DND-41 (cell line): ENCODE data around the gene GPS2.

Source experiments
- ATAC-seq: fragments of 200-7000 bp; cut with Tn5 transposase; 3 replicates; pipeline ENCODE4 v1.9.1; 2021; ENCODE audit warnings: low read depth; ENCODE audit not compliant: insufficient read depth
- DNase-seq: peaks from one replicate; pipeline ENCODE4 v3.0.0-alpha.2; 2020
- H2AFZ ChIP-seq: 2 replicates; pipeline ENCODE4 v1.6.0; 2012; ENCODE audit warnings: low read depth, low read length
- H3K27ac ChIP-seq: 2 replicates; pipeline ENCODE4 v1.5.1; 2012; ENCODE audit warnings: low read length, inconsistent platforms
- H3K27me3 ChIP-seq: fragments of 200-600 bp; sonication (generic); 2 replicates; pipeline ENCODE4 v1.6.0; 2012; ENCODE audit warnings: low read length, mild to moderate bottlenecking, inconsistent platforms; ENCODE audit not compliant: insufficient read depth, poor library complexity
- H3K36me3 ChIP-seq: 2 replicates; pipeline ENCODE4 v1.5.1; 2012; ENCODE audit warnings: low read length, inconsistent platforms; ENCODE audit not compliant: insufficient read depth
- H3K4me1 ChIP-seq: 2 replicates; pipeline ENCODE4 v1.5.1; 2012; ENCODE audit warnings: mild to moderate bottlenecking, low read length; ENCODE audit not compliant: insufficient read depth
- H3K4me2 ChIP-seq: 2 replicates; pipeline ENCODE4 v1.6.0; 2012; ENCODE audit warnings: mild to moderate bottlenecking, moderate library complexity, low read length, inconsistent platforms; ENCODE audit not compliant: insufficient read depth
- H3K4me3 ChIP-seq, 2 experiments: fragments of 200-600 bp in 1 of 2; shearing (Covaris generic) in 1 of 2; 2 replicates each; pipeline ENCODE4 v1.5.1; 2012 to 2016; ENCODE audit warnings: inconsistent platforms in 2 of 2, low read length in 2 of 2, mild to moderate bottlenecking in 2 of 2, low read depth in 1 of 2, moderate library complexity in 1 of 2
- H3K79me2 ChIP-seq: 2 replicates; pipeline ENCODE4 v1.6.0; 2012; ENCODE audit warnings: low read length, inconsistent platforms; ENCODE audit not compliant: insufficient read depth
- H3K9ac ChIP-seq: 2 replicates; pipeline ENCODE4 v1.6.0; 2012; ENCODE audit warnings: low read depth, mild to moderate bottlenecking, inconsistent platforms, low read length, moderate library complexity
- H3K9me3 ChIP-seq: 2 replicates; pipeline ENCODE4 v1.5.1; 2012; ENCODE audit warnings: low read length, moderate library complexity, mild to moderate bottlenecking, inconsistent platforms; ENCODE audit not compliant: insufficient read depth, severe bottlenecking
- H4K20me1 ChIP-seq: 2 replicates; pipeline ENCODE4 v1.6.0; 2012; ENCODE audit warnings: low read length; ENCODE audit not compliant: insufficient read depth
- EZH2 ChIP-seq: IDR thresholded peaks from 3 replicates; pipeline ENCODE4 v1.6.1; 2012; ENCODE audit warnings: borderline replicate concordance, low read depth, mild to moderate bottlenecking, moderate library complexity, low read length, inconsistent platforms; ENCODE audit not compliant: severe bottlenecking
- TF ChIP-seq, protein P1 (sequence below): IDR thresholded peaks from 2 replicates; pipeline ENCODE4 v1.5.1; 2012; ENCODE audit warnings: borderline replicate concordance, low read length, moderate library complexity, mild to moderate bottlenecking; ENCODE audit not compliant: poor library complexity, severe bottlenecking; ENCODE audit errors: extremely low read depth

The GPS2 gene

DNA sequence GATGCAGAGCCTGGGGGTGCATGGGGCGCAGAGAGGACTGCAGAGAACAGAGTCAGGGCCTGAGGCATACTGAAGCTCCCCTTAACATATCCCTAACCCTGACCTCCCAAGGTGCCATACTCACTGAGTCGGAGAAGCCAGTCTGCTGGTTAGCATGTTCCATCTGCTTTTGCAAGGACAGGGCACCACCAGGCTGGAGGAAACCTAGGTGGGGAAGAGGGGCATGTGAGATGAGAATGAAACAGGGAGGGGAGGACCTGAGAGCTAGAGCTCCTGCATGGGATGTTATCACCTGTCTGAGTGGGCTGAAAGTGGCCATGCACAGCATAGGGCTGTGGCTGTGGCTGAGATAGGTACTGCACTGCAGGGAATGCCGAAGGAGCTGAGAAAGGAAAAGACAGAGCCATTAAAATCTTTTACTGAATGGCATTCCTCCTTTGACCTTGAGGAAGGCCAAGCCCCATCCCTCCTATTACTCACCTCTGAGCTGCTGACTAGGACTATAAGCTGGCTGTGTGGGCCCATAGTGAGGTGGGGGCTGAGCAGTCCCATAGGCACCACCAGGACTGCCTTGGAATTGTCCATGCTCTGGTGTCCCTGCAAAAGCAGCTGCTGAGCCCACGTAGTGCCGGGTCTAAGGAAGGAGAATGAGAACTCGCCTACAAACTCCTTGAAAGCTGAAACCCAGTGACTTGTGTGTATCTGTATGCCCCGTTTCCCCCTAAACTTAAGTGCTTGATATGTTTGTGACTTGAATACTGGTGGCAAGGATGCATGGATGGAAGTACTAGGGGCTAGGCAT is 1.9 kb downstream of the GPS2 start:
- peaks cover 61% of the 10 kb centered on the region for H4K20me1 ChIP-seq
- peak overlapping the region in 1 of 2 experiments; percentile 88; a peak in 2 of 4 replicates for H3K4me3 ChIP-seq
- H2AFZ ChIP-seq = no peak overlapping the region
- no peak overlapping the region for H3K27ac ChIP-seq
- peaks cover 71% of the 10 kb centered on the region for H3K79me2 ChIP-seq
- ATAC-seq (peak; percentile 18; the same call in 2 of the 3 replicates), DNase-seq (peak; percentile 28)
- peak overlapping the region; percentile 95 for H3K4me2 ChIP-seq
- 0 out of 2 replicates have a peak overlapping the region, but pooled peaks have one; percentile 69 for H3K9ac ChIP-seq
- no peaks in the 10 kb centered on the region for H3K9me3 ChIP-seq
- TF ChIP-seq, protein P1, sequence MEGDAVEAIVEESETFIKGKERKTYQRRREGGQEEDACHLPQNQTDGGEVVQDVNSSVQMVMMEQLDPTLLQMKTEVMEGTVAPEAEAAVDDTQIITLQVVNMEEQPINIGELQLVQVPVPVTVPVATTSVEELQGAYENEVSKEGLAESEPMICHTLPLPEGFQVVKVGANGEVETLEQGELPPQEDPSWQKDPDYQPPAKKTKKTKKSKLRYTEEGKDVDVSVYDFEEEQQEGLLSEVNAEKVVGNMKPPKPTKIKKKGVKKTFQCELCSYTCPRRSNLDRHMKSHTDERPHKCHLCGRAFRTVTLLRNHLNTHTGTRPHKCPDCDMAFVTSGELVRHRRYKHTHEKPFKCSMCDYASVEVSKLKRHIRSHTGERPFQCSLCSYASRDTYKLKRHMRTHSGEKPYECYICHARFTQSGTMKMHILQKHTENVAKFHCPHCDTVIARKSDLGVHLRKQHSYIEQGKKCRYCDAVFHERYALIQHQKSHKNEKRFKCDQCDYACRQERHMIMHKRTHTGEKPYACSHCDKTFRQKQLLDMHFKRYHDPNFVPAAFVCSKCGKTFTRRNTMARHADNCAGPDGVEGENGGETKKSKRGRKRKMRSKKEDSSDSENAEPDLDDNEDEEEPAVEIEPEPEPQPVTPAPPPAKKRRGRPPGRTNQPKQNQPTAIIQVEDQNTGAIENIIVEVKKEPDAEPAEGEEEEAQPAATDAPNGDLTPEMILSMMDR = peak; percentile 38
- no peak for TF ChIP-seq EZH2
- peaks cover 70% of the 10 kb centered on the region for H3K4me1 ChIP-seq
- H3K27me3 ChIP-seq = no peaks in the 10 kb centered on the region
- H3K36me3 ChIP-seq = peaks cover 76% of the 10 kb centered on the region

DNA sequence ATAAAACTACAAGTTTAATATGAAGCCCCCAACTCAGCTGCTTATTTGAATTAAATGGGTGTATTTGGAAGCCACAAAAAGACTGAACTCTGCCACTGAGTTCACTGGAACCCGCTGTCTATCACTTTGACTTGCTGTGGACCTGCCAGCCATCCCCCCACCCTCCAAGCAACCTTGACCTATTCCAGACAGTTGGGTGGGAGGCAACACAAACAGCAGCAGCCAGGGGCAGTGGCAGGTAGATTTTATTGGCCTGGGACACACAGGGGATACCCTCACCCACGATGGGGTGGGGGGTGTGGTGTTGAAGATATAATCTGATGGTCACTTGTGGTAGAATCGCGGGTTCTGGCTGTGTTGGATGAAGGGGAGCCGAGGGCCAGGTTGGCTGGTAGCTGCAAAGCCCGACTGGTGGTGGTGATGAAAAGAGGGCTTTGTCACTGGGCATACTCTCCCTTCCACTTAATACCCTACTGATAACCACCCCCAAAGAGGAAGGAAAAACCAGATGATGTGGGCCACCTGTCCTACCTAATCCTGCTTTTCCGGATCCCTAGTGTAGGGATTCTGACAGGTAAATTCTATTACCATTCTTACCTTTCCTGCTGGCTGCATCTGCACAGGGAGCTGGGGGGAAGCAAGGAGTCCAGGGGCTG is 2.6 kb downstream of the GPS2 start:
- Histone ChIP-seq H4K20me1 (peaks cover 63% of the 10 kb centered on the region), H3K4me1 (peaks cover 70% of the 10 kb centered on the region), H3K36me3 (peaks cover 71% of the 10 kb centered on the region), H3K4me2 (peak overlapping the region; percentile 95; the same call in 1 of the 2 replicates), H3K27me3 (no peaks in the 10 kb centered on the region), H2AFZ (no peak overlapping the region), H3K9ac (no peak overlapping the region), H3K4me3 (no peak overlapping the region), H3K27ac (no peak overlapping the region), H3K9me3 (no peaks in the 10 kb centered on the region), H3K79me2 (peaks cover 79% of the 10 kb centered on the region)
- ATAC-seq (no peak), DNase-seq (no peak)
- TF ChIP-seq EZH2 = no peak
- TF ChIP-seq, protein P1 = no peak

DNA sequence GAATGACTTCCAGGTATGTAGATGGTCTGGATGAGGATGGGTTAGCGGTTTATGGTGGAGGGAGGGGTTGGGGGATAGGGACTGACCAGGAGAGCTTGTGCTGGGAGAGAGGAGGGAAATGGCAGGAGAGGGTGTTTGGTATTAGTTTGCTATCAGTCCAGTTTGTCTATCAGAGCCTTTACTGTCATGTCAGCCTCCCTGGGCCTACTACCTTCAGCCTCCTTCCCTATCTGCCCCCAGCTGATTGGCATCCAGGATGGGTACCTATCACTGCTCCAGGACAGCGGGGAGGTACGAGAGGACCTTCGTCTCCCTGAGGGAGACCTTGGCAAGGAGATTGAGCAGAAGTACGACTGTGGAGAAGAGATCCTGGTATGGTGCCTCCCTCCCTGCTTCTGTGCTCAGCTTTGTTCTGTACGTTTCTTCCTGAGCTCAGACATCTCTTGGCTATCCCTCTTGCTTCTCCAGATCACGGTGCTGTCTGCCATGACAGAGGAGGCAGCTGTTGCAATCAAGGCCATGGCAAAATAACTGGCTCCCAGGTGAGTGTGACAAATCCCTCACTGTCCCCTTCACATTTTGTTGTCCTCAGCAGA is 4.0 kb downstream of the GPS2 start:
- DNase-seq (no peak), ATAC-seq (no peak)
- H3K27ac ChIP-seq = no peak overlapping the region

More for the DNA sequence above, 4.0 kb downstream of the GPS2 start:
- H3K27me3 ChIP-seq = no peaks in the 10 kb centered on the region
- H3K79me2 ChIP-seq = peaks cover 79% of the 10 kb centered on the region
- H2AFZ ChIP-seq = no peak overlapping the region
- peaks cover 63% of the 10 kb centered on the region for H4K20me1 ChIP-seq
- H3K4me2 ChIP-seq = peak overlapping the region; percentile 76; the same call in 1 of the 2 replicates
- H3K9me3 ChIP-seq = no peaks in the 10 kb centered on the region
- peaks cover 62% of the 10 kb centered on the region for H3K36me3 ChIP-seq
- TF ChIP-seq, protein P1 = no peak
- TF ChIP-seq EZH2 = no peak
- peaks cover 73% of the 10 kb centered on the region for H3K4me1 ChIP-seq
- no peak overlapping the region for H3K4me3 ChIP-seq
- no peak overlapping the region for H3K9ac ChIP-seq
